Measurements from ENCODE around the gene OTOF. TPM values are rescaled to one million over a fixed set of nuclear protein-coding genes. Genes with fewer than 3 reads are reported as not detected.

Gene OTOF
- total RNA-seq, 1 experiment from 2014 or later = not detected

GRCh38 chr2:26504002-26504401 lies 26.1 kb upstream of the OTOF start:
- DNase-seq (ENCODE audit: low spot score) = no peak
- Histone ChIP-seq H3K4me3 (ENCODE audit: low read depth, low read length, poor library complexity, severe bottlenecking) (peak overlapping the region; percentile 47), H3K9me3 (ENCODE audit: low read depth, low read length, poor library complexity, severe bottlenecking) (no peaks in the 10 kb centered on the region), H3K27ac (ENCODE audit: low read depth, low read length, poor library complexity, severe bottlenecking) (no peak overlapping the region), H3K36me3 (ENCODE audit: insufficient read depth, low read length, poor library complexity, severe bottlenecking) (no peaks in the 10 kb centered on the region), H3K4me1 (ENCODE audit: insufficient read depth, low read length, poor library complexity, severe bottlenecking) (no peaks in the 10 kb centered on the region), H3K27me3 (replicated peaks; ENCODE audit: insufficient read depth, low read depth, low read length, poor library complexity) (no peaks in the 10 kb centered on the region)
- POLR2A ChIA-PET (ENCODE audit: low non-redundant PET) = no interaction called here
- CTCF ChIA-PET = interaction anchor here (0.6 kb wide), 2 partner anchors 72 to 513 kb away, joined by 3 to 4 read pairs; no protein-coding TSS in a partner anchor
- intact Hi-C loops (cut with micrococcal nuclease; ENCODE audit: unreplicated experiment) = no loop called here
- TF ChIP-seq EZH2 (IDR thresholded peaks at IDR 0.05; ENCODE audit: borderline replicate concordance, low read depth, low read length, poor library complexity, severe bottlenecking) (no peak), CTCF (conservative IDR thresholded peaks at IDR 0.05; ENCODE audit: low read depth, low read length) (no peak)
- BruUV-seq (replicated peaks) = no TSS peak

- ChIA-PET CTCF (interaction anchor here (0.6 kb wide), 3 partner anchors 52 to 513 kb away, joined by 3 to 4 read pairs (median 4); no protein-coding TSS in a partner anchor), POLR2A (ENCODE audit: low non-redundant PET) (interaction anchor here (0.6 kb wide), 1 partner anchor 1371 kb away, joined by 3 read pairs; no protein-coding TSS in a partner anchor)
- no peaks in the 10 kb centered on the region for H3K4me1 ChIP-seq (ENCODE audit: insufficient read depth, low read length, poor library complexity, severe bottlenecking)
- H3K4me3 ChIP-seq (ENCODE audit: low read depth, low read length, poor library complexity, severe bottlenecking) = peak overlapping the region; percentile 47
- no peaks in the 10 kb centered on the region for H3K36me3 ChIP-seq (ENCODE audit: insufficient read depth, low read length, poor library complexity, severe bottlenecking)
- TF ChIP-seq CTCF (conservative IDR thresholded peaks at IDR 0.05; ENCODE audit: low read depth, low read length) (peak; percentile 99), EZH2 (IDR thresholded peaks at IDR 0.05; ENCODE audit: borderline replicate concordance, low read depth, low read length, poor library complexity, severe bottlenecking) (no peak)
- DNase-seq (ENCODE audit: low spot score) = peak; percentile 86
- no peak overlapping the region for H3K27ac ChIP-seq (ENCODE audit: low read depth, low read length, poor library complexity, severe bottlenecking)
- no TSS peak for BruUV-seq (replicated peaks)
- H3K9me3 ChIP-seq (ENCODE audit: low read depth, low read length, poor library complexity, severe bottlenecking) = no peaks in the 10 kb centered on the region
- intact Hi-C loops (cut with micrococcal nuclease; ENCODE audit: unreplicated experiment) = loop anchor here (2.0 kb wide), 1 partner anchor 73 kb away; no protein-coding TSS in a partner anchor
- H3K27me3 ChIP-seq (replicated peaks; ENCODE audit: insufficient read depth, low read depth, low read length, poor library complexity) = no peaks in the 10 kb centered on the region
Measured at GRCh38 chr2:26503231-26503880, 25.4 kb upstream of the OTOF start.

GRCh38 chr2:26500406-26500805 lies 22.5 kb upstream of the OTOF start:
- Histone ChIP-seq H3K36me3 (ENCODE audit: insufficient read depth, low read length, poor library complexity, severe bottlenecking) (no peaks in the 10 kb centered on the region), H3K4me1 (ENCODE audit: insufficient read depth, low read length, poor library complexity, severe bottlenecking) (peaks cover 3% of the 10 kb centered on the region), H3K27ac (ENCODE audit: low read depth, low read length, poor library complexity, severe bottlenecking) (no peak overlapping the region), H3K9me3 (ENCODE audit: low read depth, low read length, poor library complexity, severe bottlenecking) (no peaks in the 10 kb centered on the region), H3K27me3 (replicated peaks; ENCODE audit: insufficient read depth, low read depth, low read length, poor library complexity) (no peaks in the 10 kb centered on the region), H3K4me3 (ENCODE audit: low read depth, low read length, poor library complexity, severe bottlenecking) (no peak overlapping the region)
- no TSS peak for BruUV-seq (replicated peaks)
- intact Hi-C loops (cut with micrococcal nuclease; ENCODE audit: unreplicated experiment) = no loop called here
- ChIA-PET CTCF (no interaction called here), POLR2A (ENCODE audit: low non-redundant PET) (no interaction called here)
- TF ChIP-seq CTCF (conservative IDR thresholded peaks at IDR 0.05; ENCODE audit: low read depth, low read length) (no peak), EZH2 (IDR thresholded peaks at IDR 0.05; ENCODE audit: borderline replicate concordance, low read depth, low read length, poor library complexity, severe bottlenecking) (no peak)
- no peak for DNase-seq (ENCODE audit: low spot score)

All from A673 (cell line).